ENCODE results near the gene ADSS1.

- TF ChIP-seq CTCF (optimal IDR thresholded peaks at IDR 0.05 in 1 of 3, IDR thresholded peaks at IDR 0.05 in 1 of 3, conservative IDR thresholded peaks at IDR 0.05 in 1 of 3; ENCODE audit: extremely low read depth in 1 of 3, insufficient read depth in 2 of 3, low read length in 3 of 3) (no peak), EZH2 (IDR thresholded peaks at IDR 0.05; ENCODE audit: low read length) (no peak)
These were observed 65.0 kb downstream of the ADSS1 start for GRCh38 chr14:104788873-104789663.

All from keratinocyte (primary cell).